GM12891 (cell line): ENCODE measurements around the gene FMNL1. TPM values are rescaled to one million over a fixed set of nuclear protein-coding genes. Genes with fewer than 3 reads are reported as not detected.
A peak's percentile ranks its signal among the peaks of the same experiment; 100 is the strongest.

Source experiments
- DNase-seq: peaks from one replicate; pipeline ENCODE4 v3.0.0; 2011; ENCODE audit warnings: low spot score; ENCODE audit not compliant: insufficient read length
- FAIRE-seq: peaks from 2 replicates; lab custom pipeline; 2011; peaks lifted over from hg19 to GRCh38; lab: Jason Lieb, UNC
- PAX5 ChIP-seq: IDR thresholded peaks from 2 replicates; pipeline ENCODE4 v1.6.1; 2011; ENCODE audit warnings: low read length, moderate library complexity, mild to moderate bottlenecking; ENCODE audit not compliant: insufficient read depth, severe bottlenecking
- POLR2A ChIP-seq: IDR thresholded peaks from 2 replicates; pipeline ENCODE4 v1.6.1; 2011; ENCODE audit warnings: low read depth, low read length, control low read depth
- POLR2AphosphoS5 ChIP-seq: IDR thresholded peaks from 2 replicates; pipeline ENCODE4 v1.6.1; 2011; ENCODE audit warnings: low read depth, low read length, control low read depth
- POU2F2 ChIP-seq: IDR thresholded peaks from 2 replicates; pipeline ENCODE4 v1.6.1; 2011; ENCODE audit warnings: low read depth, mild to moderate bottlenecking, control low read depth, low read length, moderate library complexity
- SPI1 ChIP-seq: IDR thresholded peaks from 2 replicates; pipeline ENCODE4 v1.6.1; 2011; ENCODE audit warnings: low read depth, low read length, control low read depth
- TAF1 ChIP-seq: IDR thresholded peaks from 2 replicates; pipeline ENCODE4 v1.6.1; 2011; ENCODE audit warnings: low read depth, low read length, control low read depth
- polyA plus RNA-seq: library from polyadenylated mRNA; unstranded; fragments of >200 nt; gene quantifications from one replicate; pipeline ENCODE4 v1.2.1, GENCODE V29; 2012; ENCODE audit warnings: low read depth, missing spikeins, inconsistent platforms; ENCODE audit not compliant: missing spikeins

FMNL1 gene, protein sequence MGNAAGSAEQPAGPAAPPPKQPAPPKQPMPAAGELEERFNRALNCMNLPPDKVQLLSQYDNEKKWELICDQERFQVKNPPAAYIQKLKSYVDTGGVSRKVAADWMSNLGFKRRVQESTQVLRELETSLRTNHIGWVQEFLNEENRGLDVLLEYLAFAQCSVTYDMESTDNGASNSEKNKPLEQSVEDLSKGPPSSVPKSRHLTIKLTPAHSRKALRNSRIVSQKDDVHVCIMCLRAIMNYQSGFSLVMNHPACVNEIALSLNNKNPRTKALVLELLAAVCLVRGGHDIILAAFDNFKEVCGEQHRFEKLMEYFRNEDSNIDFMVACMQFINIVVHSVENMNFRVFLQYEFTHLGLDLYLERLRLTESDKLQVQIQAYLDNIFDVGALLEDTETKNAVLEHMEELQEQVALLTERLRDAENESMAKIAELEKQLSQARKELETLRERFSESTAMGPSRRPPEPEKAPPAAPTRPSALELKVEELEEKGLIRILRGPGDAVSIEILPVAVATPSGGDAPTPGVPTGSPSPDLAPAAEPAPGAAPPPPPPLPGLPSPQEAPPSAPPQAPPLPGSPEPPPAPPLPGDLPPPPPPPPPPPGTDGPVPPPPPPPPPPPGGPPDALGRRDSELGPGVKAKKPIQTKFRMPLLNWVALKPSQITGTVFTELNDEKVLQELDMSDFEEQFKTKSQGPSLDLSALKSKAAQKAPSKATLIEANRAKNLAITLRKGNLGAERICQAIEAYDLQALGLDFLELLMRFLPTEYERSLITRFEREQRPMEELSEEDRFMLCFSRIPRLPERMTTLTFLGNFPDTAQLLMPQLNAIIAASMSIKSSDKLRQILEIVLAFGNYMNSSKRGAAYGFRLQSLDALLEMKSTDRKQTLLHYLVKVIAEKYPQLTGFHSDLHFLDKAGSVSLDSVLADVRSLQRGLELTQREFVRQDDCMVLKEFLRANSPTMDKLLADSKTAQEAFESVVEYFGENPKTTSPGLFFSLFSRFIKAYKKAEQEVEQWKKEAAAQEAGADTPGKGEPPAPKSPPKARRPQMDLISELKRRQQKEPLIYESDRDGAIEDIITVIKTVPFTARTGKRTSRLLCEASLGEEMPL
- polyA plus RNA-seq = 49.2 TPM

DNA sequence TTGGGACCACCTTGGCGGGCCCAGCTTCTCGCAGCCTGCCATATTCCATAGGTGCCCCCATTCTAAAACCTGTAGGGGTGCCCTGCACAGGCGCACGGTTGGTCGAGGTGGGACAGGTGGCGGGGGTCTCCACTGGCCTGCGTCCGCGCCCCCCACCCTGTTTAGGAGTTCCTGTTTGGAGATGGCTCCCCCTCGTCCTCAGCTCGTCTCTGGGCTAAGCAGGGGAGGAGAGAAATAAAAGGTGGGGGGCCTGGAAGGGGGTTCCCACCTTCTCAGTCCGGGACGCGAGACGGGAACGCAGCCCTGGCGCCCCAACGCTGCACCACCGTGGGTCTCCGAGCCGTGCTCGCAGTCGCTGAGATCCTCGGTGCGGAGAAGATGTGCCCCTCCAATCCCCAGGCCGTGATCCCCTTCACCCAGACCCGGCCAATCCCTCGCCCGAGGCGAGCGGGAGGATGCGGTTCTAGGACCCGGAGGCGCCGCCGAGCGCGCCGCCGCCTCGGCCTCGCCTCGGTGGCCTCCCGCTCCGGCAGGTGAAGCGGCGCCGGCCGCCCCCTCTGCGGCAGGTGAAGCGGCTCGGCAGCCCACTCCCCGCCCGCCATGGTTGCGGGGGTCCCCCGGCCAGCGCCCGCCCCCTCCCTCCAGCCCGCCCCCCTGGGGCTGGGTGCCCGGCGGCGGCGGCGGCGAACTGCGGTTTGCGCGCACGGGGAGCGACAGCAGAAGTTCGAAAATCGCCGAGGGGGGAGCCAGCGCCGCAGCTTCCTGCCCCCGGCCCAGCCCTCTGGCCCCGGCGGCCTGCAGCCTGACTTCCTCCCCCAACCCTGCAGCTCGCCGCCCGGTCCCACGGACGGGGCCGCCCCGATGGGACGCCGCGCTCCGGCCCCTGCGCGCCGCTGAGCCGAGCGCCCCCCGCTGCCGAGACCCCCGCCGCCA lies at the start of gene FMNL1:
TSS of gene FMNL1 (plus strand) at position 805 of the 933 bp plus-strand sequence. CDS start 240 bp downstream, outside the sequence.
- DNase-seq (no peak), FAIRE-seq (peak; percentile 85)
- TF ChIP-seq PAX5 (no peak), SPI1 (peak; percentile 63), POLR2AphosphoS5 (no peak; the same call in 1 of the 2 replicates)

DNA sequence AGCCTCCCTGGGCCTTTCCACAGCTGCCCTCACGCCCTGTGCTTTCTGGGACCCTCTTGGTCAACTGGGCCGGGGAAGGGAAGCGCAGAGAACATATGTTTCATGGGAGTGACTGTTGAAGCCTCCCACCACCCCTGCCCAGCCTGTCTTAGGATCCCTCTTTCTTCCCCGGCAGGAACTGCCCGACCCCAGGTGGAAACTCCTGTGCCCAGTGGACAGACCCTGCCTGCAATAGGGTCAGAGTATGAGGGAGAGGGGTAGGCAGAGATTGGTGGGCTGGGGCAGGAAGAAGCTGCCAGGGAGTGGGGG lies 49.5 kb upstream of the FMNL1 start:
- no peak for TF ChIP-seq PAX5
- no peak for TF ChIP-seq POLR2A
- no peak for TF ChIP-seq POU2F2
- TF ChIP-seq POLR2AphosphoS5 = no peak
- no peak for TF ChIP-seq SPI1
- FAIRE-seq = no peak
- no peak for DNase-seq

DNA sequence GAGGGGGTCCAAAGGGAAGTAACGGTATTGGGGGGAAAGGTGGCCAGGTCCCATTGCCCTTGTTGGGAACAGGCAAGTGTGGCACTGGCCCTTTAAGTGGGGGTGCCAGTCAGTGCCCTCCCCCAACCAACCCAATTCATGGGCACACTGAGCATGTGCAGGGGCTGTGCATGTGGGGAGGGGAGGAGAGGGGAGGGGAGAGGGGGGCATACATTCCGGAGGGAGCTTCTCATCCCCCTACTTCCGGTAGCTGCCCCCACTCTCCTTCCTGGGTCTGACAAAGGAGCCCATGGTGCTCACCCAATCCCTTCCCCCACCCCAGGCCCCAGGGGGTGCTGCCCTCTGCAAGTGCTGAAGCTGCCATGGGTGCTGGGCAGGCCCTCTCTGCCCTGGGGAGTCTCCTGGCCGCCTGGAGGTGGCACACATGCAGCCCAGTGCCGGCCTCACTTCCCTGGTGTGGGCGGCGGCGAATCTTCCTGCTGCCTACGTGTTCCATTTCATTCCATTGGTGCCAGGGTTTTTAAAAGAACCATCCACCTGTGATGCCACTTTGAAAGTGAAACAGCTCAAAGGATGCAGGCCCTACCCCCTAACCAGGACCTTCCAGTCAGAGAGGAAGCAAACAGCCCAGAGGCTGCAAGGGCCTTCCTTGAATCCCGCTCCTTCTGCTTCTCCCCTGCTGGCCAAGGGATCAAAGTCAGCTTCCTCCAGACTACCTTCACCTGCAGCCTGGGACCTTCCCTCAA lies 49.0 kb upstream of the FMNL1 start:
- no peak for DNase-seq
- TF ChIP-seq SPI1 (no peak), POLR2AphosphoS5 (no peak), TAF1 (peak; percentile 50; the same call in 1 of the 2 replicates), POLR2A (no peak), PAX5 (no peak), POU2F2 (no peak)
- FAIRE-seq = peak; percentile 94

DNA sequence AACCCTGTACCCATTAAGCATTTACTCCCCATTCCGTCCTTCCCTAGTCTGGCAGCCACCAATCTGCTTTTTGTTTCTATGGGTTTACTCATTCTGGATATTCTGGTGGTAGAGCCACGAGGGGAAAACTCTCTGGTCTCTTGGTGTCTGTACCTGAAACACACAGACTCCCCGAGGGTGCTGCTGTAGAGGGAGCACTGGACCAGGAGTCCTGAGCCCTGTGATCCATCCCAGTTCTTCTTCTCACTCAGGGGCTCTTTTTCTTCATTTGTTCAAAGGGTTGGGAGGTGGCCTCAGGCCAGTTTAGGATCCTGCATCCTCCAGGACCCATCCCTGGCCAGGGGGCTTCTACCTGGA lies 45.9 kb upstream of the FMNL1 start:
- no peak for TF ChIP-seq POLR2A
- no peak for TF ChIP-seq PAX5
- TF ChIP-seq POLR2AphosphoS5 = no peak
- TF ChIP-seq TAF1 = no peak
- no peak for TF ChIP-seq SPI1
- TF ChIP-seq POU2F2 = no peak
- DNase-seq (no peak), FAIRE-seq (no peak)

DNA sequence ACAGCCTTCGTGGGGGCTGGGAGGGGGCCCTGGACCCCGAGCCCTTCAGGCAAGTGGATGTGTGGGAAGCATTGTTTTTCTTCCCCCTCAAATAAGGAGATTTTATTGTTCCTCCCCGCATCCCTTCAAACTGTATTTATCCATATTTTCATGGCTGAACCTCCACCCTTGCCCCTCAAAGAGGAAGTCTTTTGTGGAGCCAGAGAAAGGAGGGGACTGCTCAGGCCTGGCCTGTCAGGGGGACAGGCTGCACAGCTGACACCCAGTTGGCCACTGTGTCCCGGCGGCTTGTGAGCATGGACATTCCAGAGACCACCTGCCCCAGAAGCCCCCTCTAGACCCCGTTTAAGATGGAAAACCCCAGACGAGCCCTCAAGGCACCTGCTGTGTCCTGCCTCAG lies 44.1 kb upstream of the FMNL1 start:
- FAIRE-seq = no peak

DNA sequence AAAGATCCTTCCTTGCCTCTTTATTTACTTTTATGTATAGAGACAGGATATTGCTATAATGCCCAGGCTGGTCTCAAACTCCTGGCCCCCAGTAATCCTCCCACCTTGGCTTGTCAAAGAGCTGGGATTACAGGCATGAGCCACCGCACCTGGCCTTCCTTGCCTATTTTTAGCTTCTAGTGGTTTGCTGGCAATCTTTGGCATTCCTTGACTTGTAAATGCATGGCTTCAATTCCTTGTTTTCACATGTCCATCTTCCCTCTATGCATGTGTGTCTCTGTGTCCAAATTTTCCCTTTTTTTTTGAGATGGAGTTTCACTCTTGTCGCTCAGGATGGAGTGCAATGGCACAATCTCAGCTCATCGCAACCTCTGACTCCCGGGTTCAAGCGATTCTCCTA lies 37.5 kb upstream of the FMNL1 start:
- no peak for TF ChIP-seq TAF1
- no peak for TF ChIP-seq SPI1
- no peak for TF ChIP-seq POLR2AphosphoS5
- TF ChIP-seq PAX5 = no peak
- TF ChIP-seq POLR2A = no peak
- no peak for TF ChIP-seq POU2F2
- no peak for FAIRE-seq
- DNase-seq = no peak

More for the DNA sequence above, 44.1 kb upstream of the FMNL1 start:
- no peak for DNase-seq
- TF ChIP-seq POLR2AphosphoS5 = no peak
- TF ChIP-seq SPI1 = no peak
- TF ChIP-seq TAF1 = no peak
- TF ChIP-seq POLR2A = no peak
- TF ChIP-seq POU2F2 = no peak
- no peak for TF ChIP-seq PAX5

DNA sequence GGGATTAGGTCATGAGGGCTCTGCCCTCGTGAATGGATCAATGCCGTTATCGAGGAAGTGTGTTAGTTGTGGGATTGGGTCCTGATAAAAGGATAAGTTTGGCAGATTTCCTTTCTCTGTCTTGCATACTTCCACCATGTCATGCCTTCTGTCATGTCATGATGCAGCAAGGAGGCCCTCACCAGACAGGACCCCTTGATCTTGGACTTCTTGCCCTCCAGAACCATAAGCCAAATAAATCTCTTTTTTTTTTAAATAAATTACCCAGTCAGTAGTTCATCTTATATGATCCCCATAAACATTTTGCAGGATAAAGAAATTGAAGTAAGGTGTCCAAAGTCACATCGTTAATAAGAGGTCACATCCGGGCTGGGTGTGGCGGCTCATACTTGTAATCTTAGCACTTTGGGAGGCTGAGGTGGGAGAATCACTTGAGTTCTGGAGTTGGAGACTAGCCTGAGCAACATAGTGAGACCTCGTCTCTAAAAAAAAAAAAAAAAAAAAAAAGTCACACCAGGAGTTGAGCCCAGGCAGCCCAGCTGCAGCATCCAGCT lies 34.8 kb upstream of the FMNL1 start:
- no peak for TF ChIP-seq SPI1
- no peak for TF ChIP-seq PAX5
- TF ChIP-seq POLR2A = no peak
- TF ChIP-seq TAF1 = no peak
- no peak for TF ChIP-seq POLR2AphosphoS5
- no peak for TF ChIP-seq POU2F2
- no peak for FAIRE-seq
- DNase-seq = no peak

DNA sequence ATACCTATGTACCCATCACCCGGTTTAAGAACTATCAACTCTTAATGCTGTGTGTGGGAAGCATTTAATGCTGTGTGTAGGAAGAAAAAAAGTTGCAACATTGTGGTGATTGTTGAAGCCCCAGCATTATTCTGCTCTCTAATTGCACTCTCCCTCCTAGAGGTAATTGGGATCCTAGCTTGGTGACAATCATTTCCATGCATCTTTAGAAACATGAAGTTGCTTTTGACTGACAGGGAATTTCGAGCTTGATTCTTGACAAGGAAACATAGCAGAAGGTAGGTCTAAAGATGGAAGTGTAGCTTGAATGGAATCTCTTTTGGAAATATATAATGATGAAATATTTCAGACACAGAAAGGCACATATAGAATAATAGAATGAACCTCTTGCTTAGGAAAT lies 32.7 kb upstream of the FMNL1 start:
- TF ChIP-seq SPI1 = no peak
- TF ChIP-seq POLR2AphosphoS5 = no peak
- no peak for TF ChIP-seq PAX5
- no peak for TF ChIP-seq POLR2A
- no peak for TF ChIP-seq TAF1
- TF ChIP-seq POU2F2 = no peak

More for the DNA sequence above, 32.7 kb upstream of the FMNL1 start:
- DNase-seq = no peak
- no peak for FAIRE-seq
